ENCODE data around the gene IGF2BP2.

Gene IGF2BP2

GRCh38 chr3:185741586-185741985, 83.3 kb downstream of the IGF2BP2 start:
- TF ChIP-seq, protein P1, sequence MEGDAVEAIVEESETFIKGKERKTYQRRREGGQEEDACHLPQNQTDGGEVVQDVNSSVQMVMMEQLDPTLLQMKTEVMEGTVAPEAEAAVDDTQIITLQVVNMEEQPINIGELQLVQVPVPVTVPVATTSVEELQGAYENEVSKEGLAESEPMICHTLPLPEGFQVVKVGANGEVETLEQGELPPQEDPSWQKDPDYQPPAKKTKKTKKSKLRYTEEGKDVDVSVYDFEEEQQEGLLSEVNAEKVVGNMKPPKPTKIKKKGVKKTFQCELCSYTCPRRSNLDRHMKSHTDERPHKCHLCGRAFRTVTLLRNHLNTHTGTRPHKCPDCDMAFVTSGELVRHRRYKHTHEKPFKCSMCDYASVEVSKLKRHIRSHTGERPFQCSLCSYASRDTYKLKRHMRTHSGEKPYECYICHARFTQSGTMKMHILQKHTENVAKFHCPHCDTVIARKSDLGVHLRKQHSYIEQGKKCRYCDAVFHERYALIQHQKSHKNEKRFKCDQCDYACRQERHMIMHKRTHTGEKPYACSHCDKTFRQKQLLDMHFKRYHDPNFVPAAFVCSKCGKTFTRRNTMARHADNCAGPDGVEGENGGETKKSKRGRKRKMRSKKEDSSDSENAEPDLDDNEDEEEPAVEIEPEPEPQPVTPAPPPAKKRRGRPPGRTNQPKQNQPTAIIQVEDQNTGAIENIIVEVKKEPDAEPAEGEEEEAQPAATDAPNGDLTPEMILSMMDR (IDR thresholded peaks at IDR 0.05; ENCODE audit: insufficient read depth, missing control alignments), result no peak
- DNase-seq (ENCODE audit: insufficient read length, low spot score), result no peak
- FAIRE-seq, result no peak

GRCh38 chr3:185740133-185740532, 84.7 kb downstream of the IGF2BP2 start:
- TF ChIP-seq, protein P1 (IDR thresholded peaks at IDR 0.05; ENCODE audit: insufficient read depth, missing control alignments), result no peak
- DNase-seq (ENCODE audit: insufficient read length, low spot score), result no peak
- FAIRE-seq, result no peak

DNA sequence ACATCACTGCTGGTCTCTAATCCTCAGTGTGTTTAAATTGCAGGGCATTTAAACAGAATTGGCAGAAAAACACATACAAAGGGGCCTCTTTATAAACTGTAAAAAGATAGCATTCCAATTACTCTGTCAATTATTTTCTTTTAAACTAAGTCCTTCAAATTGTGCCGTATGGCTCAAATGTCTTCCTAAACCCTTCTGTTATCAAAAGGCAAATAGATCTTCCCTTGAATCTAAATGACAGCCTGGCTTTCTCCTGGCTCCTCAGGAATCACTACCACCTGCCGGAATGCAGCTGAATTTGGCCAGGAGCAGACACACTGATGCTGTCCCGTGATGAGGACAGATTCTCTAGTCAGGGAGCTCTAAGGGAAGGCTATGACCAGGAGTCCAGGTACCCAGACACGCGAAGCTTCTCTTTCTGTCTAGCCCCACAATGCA, 85.6 kb downstream of the IGF2BP2 start:
- no peak for DNase-seq (ENCODE audit: insufficient read length, low spot score)
- TF ChIP-seq, protein P1 (IDR thresholded peaks at IDR 0.05; ENCODE audit: insufficient read depth, missing control alignments), result no peak
- FAIRE-seq, result no peak

DNA sequence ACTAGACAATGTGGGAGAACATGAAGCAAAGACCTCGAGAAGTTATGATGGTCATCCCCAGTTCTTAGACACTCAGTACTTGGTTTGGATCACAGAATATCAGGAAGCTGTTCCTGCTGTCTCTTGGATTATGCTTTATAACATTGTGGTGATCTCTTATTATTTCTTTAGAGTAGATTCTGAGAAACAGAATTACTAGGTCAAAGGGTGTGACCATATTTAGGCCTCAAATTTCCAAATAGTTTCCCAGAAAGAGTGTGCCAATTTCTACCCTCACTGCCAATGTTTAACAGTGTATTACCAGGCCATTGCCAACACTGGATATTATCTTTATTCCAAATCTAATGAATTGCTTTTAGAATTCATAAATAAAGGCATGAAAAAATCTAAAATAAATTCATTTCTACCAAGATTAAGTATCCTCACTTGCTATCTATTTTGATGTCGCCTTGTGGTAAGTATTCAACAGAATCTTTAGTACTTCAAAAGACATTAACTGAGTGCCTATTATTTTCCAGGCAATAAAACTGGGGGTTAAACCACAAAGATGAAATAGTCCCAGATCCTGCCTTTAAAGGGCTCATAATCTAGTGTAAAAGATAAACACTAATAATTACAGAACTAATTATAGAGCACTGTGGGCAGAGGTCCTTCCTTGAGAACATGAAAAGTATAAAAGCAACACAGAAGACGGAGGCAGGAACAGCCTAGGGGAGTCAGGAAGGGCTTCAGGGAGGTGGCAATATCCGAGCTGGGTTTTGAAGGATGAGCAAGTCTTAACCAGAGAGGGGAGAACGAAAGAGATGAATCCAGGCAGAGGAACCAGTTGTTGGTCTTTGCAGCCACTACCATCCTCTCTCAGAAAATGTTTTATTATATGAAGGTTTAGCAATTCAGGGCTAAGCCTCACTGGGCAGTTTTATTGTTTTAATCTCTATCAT, 86.8 kb downstream of the IGF2BP2 start:
- DNase-seq (ENCODE audit: insufficient read length, low spot score), result no peak
- FAIRE-seq, result no peak
- TF ChIP-seq, protein P1 (IDR thresholded peaks at IDR 0.05; ENCODE audit: insufficient read depth, missing control alignments), result no peak

DNA sequence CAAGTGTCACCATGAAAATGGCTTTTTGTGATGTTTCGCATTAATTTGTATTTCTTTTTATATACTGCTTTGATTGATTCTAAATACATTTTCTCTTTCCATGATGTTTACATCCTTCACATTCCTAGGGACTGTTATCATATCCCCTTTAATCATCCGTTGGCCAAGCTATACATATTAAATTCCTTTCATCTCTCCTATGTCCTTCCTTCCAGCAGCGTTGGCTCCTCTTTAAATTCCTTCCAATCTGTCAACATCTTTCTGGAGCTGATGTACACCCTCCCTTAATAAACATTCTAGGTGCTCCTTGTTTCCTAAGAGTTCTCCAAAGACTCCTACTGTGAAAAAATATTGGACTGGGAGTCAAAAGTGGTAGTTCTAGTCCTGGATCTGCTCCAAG, 87.8 kb downstream of the IGF2BP2 start:
- TF ChIP-seq, protein P1 (IDR thresholded peaks at IDR 0.05; ENCODE audit: insufficient read depth, missing control alignments), result no peak
- no peak for FAIRE-seq
- no peak for DNase-seq (ENCODE audit: insufficient read length, low spot score)

GRCh38 chr3:185734725-185735096, 90.1 kb downstream of the IGF2BP2 start:
- no peak for DNase-seq (ENCODE audit: insufficient read length, low spot score)
- TF ChIP-seq, protein P1 (IDR thresholded peaks at IDR 0.05; ENCODE audit: insufficient read depth, missing control alignments), result no peak
- no peak for FAIRE-seq

Measured in D721Med (cell line).